Peyer's patch (tissue), 4 donors: ENCODE data around the gene PKN2.

Source experiments
- CTCF ChIP-seq, 6 experiments: fragments of 450-650 bp in 4 of 6; fragments of 200-600 bp in 2 of 6; sonication (generic) in 1 of 6; IDR thresholded peaks; one replicate each; pipeline ENCODE4 v1.5.1; 2017 to 2019; ENCODE audit warnings: antibody characterized with exemption in 6 of 6, mild to moderate bottlenecking in 3 of 6, moderate library complexity in 1 of 6
- POLR2A ChIP-seq, 2 donors: fragments of 450-650 bp; IDR thresholded peaks; one replicate each; pipeline ENCODE4 v1.5.1; 2017; ENCODE audit warnings: antibody characterized with exemption in 2 of 2, mild to moderate bottlenecking in 2 of 2, moderate library complexity in 2 of 2

DNA sequence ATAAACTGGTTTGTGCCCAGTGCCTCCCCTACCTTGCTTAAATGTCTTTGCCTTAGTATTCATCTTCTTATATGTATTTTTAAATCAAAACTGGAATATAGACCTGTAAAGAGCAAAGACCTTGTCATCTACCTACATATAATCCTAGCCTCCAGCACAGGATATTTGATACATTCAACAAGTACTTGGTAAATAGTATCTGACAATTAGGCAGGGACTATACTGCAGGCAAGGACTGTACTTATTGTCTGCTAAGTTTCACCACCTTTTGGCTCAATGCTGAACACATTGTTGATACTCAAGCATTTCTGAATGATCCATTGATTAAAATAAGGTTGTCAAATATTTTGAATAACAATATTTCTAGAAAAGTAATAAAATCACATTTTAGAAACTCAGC, 96.4 kb downstream of the PKN2 start:
- TF ChIP-seq CTCF (IDR thresholded peaks at IDR 0.05) (no peak), POLR2A (IDR thresholded peaks at IDR 0.05) (no peak)
